Kidney (tissue), 14 donors: ENCODE measurements around the gene C20orf202. TPM values are rescaled to one million over a fixed set of nuclear protein-coding genes. Genes with fewer than 3 reads are reported as not detected.

Source experiments
- DNase-seq, 5 donors: peaks; one replicate each; pipeline ENCODE4 v3.0.0-alpha.2; 2013 to 2020
- FAIRE-seq: peaks from 2 replicates; lab custom pipeline; 2012; peaks lifted over from hg19 to GRCh38; lab: Jason Lieb, UNC
- H3K27ac ChIP-seq, 2 donors: one replicate each; pipeline ENCODE4 v1.7.0; 2013; ENCODE audit warnings: low read depth in 2 of 2, low read length in 2 of 2, inconsistent platforms in 1 of 2
- H3K27me3 ChIP-seq: one replicate; pipeline ENCODE4 v1.7.1; 2013; ENCODE audit warnings: low read length, inconsistent platforms; ENCODE audit not compliant: control insufficient read depth, insufficient read depth
- H3K36me3 ChIP-seq, 3 donors: one replicate each; pipeline versions ENCODE4 v1.7.0 to v1.7.1; 2013; ENCODE audit warnings: low read length in 3 of 3, control low read depth in 1 of 3, inconsistent platforms in 1 of 3; ENCODE audit not compliant: insufficient read depth in 3 of 3, control insufficient read depth in 2 of 3
- H3K4me1 ChIP-seq, 3 donors: one replicate each; pipeline versions ENCODE4 v1.7.0 to v1.7.1; 2013; ENCODE audit warnings: low read length in 3 of 3, inconsistent platforms in 1 of 3, low read depth in 1 of 3; ENCODE audit not compliant: control insufficient read depth in 2 of 3, insufficient read depth in 2 of 3
- H3K4me3 ChIP-seq, 3 donors: one replicate each; pipeline versions ENCODE4 v1.7.0 to v1.8.1; 2013; ENCODE audit warnings: low read length in 3 of 3, control low read depth in 1 of 3, inconsistent platforms in 1 of 3
- H3K9ac ChIP-seq, 3 donors: one replicate each; pipeline versions ENCODE4 v1.7.0 to v1.7.1; 2013; ENCODE audit warnings: low read length in 3 of 3, control low read depth in 1 of 3, inconsistent platforms in 1 of 3
- H3K9me3 ChIP-seq, 3 donors: one replicate each; pipeline versions ENCODE4 v1.7.0 to v1.7.1; 2013; ENCODE audit warnings: low read length in 3 of 3, control low read depth in 1 of 3, inconsistent platforms in 1 of 3; ENCODE audit not compliant: control insufficient read depth in 2 of 3, insufficient read depth in 1 of 3
- CTCF ChIP-seq: IDR thresholded peaks from 3 replicates; pipeline ENCODE4 v1.5.1; 2012; ENCODE audit warnings: mild to moderate bottlenecking, moderate library complexity, borderline replicate concordance; ENCODE audit not compliant: insufficient read depth; ENCODE audit errors: extremely low read depth
- intact Hi-C: fragments of 100-400 bp; cut with DNase I; formaldehyde crosslinking; loops from one replicate; pipeline ENCODE4 v1.11.1; 2022
- polyA plus RNA-seq: library from polyadenylated mRNA; stranded (reverse); fragments of 350-450 nt; fragmentation: Illumina TruSeq; extraction: RNeasy Lipid Tissue Mini Kit (QIAGEN cat#74804); gene quantifications from one replicate; pipeline ENCODE4 v1.2.3, GENCODE V29; 2014; ENCODE audit warnings: low read depth, low replicate concordance; ENCODE audit not compliant: insufficient read depth
- total RNA-seq: library from RNA; stranded (reverse); fragmentation: NEBNext Ultra II Directional; extraction: Animal tissue kit (Norgen Biotek cat#: 25700); gene quantifications from one replicate; pipeline ENCODE4 v1.2.1, GENCODE V29; 2021
- donor health status: control.
- donor health status: control.
- donor health status: control.
- donor health status: control.
- donor health status: control.
- donor health status: DM: yes; HTN: yes; CAD: no.
- donor health status: Normal renal cell carcinoma (clear cell type).

The C20orf202 gene
- total and polyA plus RNA-seq, 2 donors from 2014 or later, result 0.16 to 0.73 TPM

- intact Hi-C loops, result no loop called here
- Histone ChIP-seq H3K27ac (no peak overlapping the region), H3K4me1 (no peaks in the 10 kb centered on the region), H3K9me3 (no peaks in the 10 kb centered on the region), H3K4me3 (no peak overlapping the region), H3K36me3 (no peaks in the 10 kb centered on the region), H3K9ac (no peak overlapping the region), H3K27me3 (peaks cover 12% of the 10 kb centered on the region)
- no peak for TF ChIP-seq CTCF
- DNase-seq, result no peak
- no peak for FAIRE-seq
Observed at GRCh38 chr20:1232286-1233111, 29.2 kb downstream of the C20orf202 start.

DNA sequence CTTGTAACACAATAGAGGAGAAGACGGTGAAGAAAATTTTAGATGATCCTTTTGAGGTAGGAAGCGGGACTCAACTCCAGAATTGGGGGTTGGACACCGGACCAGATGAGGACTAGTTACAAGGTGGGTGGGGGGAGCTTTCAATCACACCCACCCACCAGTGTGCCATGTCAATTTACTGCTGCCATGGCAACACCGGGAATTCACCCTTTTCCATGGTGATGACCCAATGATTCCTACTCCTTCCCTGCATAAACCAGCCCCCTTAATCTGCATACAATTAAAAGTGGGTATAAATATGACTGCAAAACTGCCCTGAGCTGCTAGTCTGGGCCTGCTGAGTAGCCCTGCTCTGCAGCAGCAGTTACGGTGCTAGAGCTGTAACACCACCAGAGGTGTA lies 37.3 kb downstream of the C20orf202 start:
- Histone ChIP-seq H3K4me3 (no peak overlapping the region), H3K9ac (no peak overlapping the region), H3K27me3 (no peaks in the 10 kb centered on the region), H3K9me3 (no peaks in the 10 kb centered on the region), H3K4me1 (no peaks in the 10 kb centered on the region), H3K36me3 (no peaks in the 10 kb centered on the region), H3K27ac (no peak overlapping the region)
- no peak for FAIRE-seq
- TF ChIP-seq CTCF, result no peak
- intact Hi-C loops, result no loop called here
- DNase-seq, result no peak

- TF ChIP-seq CTCF, result no peak
Observed at GRCh38 chr20:1241456-1241855, 38.2 kb downstream of the C20orf202 start.

DNA sequence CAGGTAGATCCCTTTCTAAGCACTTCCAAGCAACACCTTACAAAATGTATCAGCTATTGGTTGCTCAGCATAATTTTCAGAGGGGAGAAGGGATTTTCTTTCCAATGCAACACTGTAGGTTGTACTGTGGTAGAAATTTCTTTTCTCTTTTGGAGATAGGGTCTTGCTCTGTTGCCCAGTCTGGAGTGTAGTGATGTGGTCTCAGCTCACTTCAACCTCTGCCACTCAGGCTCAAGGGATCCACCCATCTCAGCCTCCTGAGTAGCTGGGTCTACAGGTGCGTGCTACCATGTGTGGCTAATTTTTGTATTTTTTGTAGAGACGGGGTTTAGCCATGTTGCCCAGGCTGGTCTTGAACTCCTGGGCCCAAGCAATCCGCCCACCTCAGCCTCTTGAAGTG lies 38.8 kb downstream of the C20orf202 start:
- Histone ChIP-seq H3K4me3 (no peak overlapping the region), H3K27ac (no peak overlapping the region), H3K9ac (no peak overlapping the region), H3K9me3 (no peaks in the 10 kb centered on the region), H3K27me3 (no peaks in the 10 kb centered on the region), H3K36me3 (no peaks in the 10 kb centered on the region), H3K4me1 (no peaks in the 10 kb centered on the region)
- FAIRE-seq (no peak), DNase-seq (no peak)
- TF ChIP-seq CTCF, result no peak
- intact Hi-C loops, result no loop called here

More at GRCh38 chr20:1241456-1241855, 38.2 kb downstream of the C20orf202 start:
- no peak overlapping the region for H3K9ac ChIP-seq
- H3K36me3 ChIP-seq, result no peaks in the 10 kb centered on the region
- no peaks in the 10 kb centered on the region for H3K27me3 ChIP-seq
- H3K9me3 ChIP-seq, result no peaks in the 10 kb centered on the region
- no peak overlapping the region for H3K4me3 ChIP-seq
- DNase-seq, result no peak
- intact Hi-C loops, result no loop called here
- no peak for FAIRE-seq
- H3K4me1 ChIP-seq, result no peaks in the 10 kb centered on the region
- H3K27ac ChIP-seq, result no peak overlapping the region
